ENCODE data around the gene OR4F6.

Gene OR4F6

GRCh38 chr15:101844916-101845315, 41.6 kb downstream of the OR4F6 start:
- H3K4me3 ChIP-seq (ENCODE audit: low read depth, low read length) = no peak overlapping the region
- TF ChIP-seq CTCF (IDR thresholded peaks at IDR 0.05; ENCODE audit: low read depth, low read length) = no peak

GRCh38 chr15:101852356-101852755, 49.0 kb downstream of the OR4F6 start:
- no peak for TF ChIP-seq CTCF (IDR thresholded peaks at IDR 0.05; ENCODE audit: low read depth, low read length)
- H3K4me3 ChIP-seq (ENCODE audit: low read depth, low read length) = no peak overlapping the region

All from WI38 (cell line).